Stimulated activated CD4-positive, alpha-beta T cell treated with anti-CD3 and anti-CD28 coated beads, Interleukin-2, amount 100 ng/mL, for 48 hours (primary cell): ENCODE results near the gene MYCN.

ENCODE experiments used
- DNase-seq, 2 donors: peaks; one replicate each; pipeline ENCODE4 v3.0.0-alpha.2; 2020

The MYCN gene

DNA sequence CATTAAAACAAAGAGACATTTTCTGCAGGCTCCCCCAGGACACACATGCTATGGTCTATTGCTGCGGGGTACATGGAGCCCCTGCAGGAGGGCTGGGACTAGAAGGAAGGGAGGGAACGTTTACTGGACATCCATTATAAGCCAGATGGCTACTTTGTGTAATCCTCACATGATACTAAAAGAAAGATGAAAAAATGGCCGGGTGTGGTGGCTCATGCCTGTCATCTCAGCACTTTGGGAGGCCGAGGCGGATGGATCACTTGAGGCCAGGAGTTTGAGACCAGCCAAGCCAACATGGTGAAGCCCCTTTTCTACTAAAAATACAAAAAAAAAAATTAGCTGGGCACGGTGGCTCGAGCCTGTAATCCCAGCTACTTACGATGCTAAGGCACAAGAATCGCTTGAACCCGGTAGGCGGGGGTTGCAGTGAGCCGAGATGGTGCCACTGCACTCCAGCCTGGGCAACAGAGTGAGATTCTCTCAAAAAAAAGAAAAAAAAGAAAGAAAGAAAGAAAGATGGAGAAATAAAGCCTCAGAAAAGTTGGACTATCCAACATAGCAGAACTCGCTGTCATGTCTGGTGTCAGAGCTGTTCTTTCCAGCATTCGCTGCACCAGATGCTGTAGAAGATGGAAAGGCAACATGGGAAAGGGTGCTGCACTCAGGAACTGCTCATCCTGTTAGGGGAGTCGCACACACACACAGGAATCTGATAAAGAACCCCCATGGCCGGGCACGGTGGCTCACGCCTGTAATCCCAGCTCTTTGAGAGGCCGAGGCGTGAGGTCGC, 7.8 kb upstream of the MYCN start:
- DNase-seq: no peak

DNA sequence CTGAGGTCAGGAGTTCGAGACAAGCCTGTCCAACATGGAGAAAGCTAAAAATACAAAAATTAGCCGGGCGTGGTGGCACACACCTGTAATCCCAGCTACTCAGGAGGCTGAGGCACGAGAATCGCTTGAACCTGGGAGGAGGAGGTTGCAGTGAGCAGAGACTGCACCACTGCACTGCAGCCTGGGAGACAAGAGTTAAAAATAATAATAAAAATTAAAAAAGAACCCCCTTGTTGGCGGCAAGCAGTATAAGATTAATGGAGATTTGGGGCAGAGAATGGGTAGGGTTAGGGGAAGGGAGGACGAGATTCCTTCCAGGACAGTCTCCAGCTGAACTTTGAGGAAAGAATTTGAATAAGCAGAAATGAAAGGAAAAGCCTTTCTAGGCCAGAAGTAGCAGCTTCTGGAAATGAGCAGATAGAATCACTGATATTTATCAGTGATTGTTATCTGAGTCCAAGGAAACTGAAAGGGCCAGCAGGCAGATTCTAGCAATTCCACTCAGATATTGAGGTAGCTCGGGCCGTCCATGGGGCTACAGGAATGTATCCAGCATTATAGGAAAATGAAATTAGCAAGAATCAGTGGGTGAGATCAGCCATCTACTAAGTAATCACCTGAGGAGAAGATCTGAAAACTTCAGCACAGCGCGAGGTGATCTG, 7.0 kb upstream of the MYCN start:
- DNase-seq: no peak

DNA sequence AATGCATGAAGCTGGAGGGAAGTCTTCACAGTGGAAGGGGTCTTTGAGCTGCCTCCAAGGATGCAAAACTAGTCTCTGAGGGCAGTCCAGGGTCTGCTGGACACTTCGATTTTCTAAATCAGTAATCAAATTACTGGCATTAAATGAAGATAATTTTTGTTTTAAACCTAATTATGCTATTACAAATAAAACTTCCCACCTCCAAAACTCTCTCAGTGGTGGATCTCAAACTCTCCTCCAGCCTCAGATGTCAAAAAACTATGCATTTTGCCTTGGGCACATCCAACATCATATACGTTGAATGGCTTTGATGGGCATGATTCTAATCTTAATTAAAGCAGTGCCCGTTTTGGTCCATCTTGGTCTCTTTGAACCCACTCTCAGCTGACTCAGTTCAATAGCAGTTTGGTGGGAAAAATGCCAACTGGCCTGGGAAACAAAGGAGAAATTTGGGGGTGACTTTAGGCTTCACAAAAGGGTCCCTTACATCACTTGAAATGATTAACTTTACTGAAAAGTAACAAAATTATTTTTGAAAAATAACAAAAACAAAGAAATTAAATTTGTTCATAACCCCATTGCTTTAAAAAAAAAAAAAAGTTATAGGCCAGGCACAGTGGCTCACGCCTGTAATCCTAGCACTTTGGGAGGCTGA, 5.9 kb upstream of the MYCN start:
- DNase-seq: no peak

DNA sequence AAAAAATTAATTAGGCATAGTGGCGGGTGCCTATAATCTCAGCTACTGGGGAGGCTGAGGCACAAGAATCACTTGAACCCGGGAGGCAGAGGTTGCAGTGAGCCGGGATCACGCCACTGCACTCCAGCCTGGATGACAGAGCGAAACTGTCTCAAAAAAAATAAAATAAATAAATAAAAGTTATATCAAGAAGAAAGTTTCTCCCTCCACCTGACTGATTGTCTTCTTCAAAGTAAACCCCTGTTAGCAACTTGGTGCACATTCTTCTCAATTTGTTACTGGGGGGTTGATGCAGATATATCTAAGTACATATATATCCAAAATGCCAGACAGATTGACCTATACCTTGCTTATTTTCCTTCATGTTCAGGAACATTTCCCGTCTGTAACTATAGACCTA, 5.2 kb upstream of the MYCN start:
- no peak for DNase-seq

DNA sequence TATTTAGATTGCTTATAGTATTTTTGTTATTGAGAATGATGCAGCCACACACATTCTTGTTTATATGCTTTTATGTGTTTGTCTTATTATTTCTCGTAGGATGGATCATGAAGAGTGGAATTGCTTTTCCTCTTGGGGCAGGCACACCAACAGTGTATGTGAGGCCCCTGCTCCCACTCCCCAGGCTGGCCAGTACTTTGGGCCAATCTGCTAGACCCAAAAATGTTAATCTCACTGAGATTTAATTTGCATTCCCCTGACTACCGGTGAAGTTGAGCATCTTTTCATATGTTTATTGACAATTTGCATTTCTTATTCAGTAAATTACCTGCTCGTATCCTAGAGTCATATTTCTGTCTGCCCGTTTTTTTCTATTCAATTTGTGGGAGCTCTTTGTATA, 4.7 kb upstream of the MYCN start:
- DNase-seq: no peak

DNA sequence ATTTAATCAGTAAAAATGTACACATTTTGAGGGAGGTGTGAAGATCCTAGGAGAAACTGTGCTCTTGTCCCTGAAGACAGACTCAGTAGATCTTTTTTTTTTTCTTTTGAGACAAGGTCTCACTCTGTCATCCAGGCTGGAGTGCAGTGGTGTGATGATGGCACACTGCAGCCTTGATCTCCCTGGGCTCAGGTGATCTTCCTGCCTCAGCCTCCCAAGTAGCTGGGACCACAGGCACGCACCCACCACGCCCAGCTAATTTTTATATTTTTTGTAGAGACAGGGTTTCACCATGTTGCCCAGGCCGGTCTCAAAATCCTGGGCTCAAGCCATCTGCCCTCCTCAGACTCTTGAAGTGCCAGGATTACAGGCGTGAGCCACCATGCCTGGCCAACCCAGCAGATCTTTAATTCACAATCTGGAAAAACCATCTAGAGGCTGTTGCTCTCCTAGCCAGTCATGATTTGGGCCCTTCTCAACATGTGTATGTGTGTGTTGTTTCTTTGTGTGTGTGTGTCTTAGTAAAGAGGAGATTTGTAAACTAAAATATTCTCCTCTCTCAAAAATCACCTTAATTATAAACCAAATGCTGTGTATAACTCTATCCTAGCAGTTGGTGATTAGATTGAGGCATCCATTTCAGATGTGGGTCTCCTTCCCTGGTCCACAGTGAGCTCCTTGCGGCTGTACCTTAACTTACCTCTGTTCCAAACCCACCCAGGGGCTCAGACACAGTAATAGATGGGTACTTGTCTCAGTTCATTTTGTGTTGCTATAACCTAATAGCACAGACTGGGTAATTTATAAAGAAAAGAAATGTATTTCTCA, 3.9 kb upstream of the MYCN start:
- no peak for DNase-seq

DNA sequence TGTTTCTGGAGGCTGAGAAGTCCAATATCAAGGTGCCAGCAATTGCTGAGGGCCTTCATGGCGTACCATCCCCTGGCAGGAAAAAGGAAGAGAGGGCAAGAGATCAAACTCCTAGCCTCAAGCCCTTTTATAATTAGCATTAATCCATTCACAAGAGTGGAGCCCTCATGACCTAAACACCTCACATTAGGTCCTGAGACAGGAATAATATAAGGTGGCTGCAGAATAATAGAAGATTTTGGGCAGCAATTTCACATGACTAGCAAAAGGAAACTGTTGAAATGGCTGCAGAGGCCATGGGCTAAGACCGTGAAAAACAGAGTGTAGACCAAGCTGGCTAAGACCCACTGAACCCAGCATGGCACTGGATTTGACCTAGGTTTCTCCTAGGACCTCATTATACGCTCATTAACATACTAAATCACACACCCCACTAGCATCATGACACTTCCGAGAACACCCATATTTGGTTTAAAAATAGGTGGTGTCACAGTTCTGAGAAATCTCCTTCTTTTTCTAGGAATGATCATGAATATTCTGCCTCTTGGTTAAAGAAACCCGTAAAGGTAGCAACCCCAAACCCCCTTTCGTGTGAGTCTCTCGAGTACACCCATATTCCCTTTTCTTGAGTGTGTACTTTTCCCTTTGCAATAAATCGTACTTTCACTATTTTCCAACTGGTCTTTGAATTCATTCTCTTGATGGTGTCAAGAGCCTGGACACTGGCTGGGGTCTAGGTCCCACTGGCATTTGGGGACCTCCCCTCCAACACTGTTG, 3.1 kb upstream of the MYCN start:
- DNase-seq: no peak

DNA sequence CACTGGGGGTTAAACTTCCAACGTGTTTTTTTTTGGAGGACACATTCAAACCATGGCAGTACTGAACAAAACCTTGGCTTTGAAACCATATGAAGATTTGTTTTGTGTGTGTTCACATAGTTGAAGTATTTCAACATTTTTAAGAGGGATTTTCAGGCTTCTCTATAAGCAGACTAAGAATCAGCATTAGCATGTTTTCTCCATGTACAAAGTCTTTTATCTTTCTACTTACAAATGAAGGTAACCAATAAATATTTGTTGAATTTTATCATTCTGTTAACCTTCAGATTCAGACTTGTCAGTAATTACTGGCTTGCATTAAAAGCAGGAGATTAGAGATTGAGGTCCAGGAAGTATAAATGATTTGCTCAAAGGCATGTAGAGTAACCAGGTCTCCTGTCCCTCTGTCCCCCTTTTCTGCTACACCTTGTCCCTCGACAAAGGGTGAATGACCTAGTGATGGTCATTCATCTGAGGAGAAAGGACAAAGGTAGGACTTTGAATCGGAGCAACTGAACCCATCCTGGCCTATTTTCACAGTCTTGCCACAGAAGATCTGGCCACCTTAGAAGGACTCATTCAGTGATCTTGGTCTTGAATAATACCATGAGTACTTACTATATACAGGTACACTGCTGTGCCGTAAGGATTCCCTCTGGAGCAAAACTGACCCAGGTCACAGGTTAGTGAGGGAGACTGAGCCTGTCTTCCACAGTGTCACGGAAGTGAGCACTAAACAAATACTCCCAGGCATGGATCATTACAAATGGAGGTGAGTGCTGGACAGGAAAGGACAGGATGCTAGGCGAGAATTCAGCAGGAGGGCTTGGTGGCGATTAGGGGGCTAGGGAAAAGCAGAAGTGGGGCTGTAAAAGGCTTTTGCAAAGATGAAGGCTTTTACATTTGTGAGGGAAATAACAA, 2.2 kb upstream of the MYCN start:
- DNase-seq: no peak

DNA sequence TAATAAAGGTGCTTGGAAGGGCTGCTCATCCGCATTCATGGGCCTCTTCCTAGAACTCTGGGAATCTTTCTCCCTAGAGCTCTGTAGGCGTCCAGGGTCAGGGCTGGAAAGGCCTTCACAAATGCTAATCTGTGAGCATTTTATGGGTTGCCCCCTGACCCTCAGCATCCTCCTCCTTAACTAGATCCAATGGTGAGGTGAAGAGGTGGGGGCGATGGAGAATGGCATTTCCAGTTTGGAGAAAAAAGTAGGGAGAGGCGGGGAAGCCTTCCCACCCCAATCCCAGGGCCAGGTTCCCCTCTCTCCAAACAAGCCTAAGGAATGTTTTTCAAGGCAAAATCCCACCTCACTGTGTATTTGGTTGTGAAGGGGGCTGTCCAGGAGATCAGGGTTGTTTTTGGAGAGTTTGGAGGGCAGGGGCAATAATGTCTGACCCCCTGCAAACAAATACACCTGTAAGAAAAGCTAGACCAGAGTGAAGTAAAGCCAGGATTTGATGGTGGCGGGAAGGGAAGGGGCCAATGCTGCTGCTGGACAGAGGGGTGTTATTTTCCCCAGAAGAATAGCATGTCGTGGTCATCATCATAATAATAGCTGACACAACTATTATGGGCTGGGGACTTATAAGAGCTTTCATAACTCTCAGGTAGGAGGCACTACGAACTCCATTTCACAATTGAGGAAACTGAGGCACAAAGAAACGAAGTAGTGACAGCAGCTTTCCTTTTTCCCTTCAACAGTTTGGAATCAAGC, 1.4 kb upstream of the MYCN start:
- DNase-seq: no peak

DNA sequence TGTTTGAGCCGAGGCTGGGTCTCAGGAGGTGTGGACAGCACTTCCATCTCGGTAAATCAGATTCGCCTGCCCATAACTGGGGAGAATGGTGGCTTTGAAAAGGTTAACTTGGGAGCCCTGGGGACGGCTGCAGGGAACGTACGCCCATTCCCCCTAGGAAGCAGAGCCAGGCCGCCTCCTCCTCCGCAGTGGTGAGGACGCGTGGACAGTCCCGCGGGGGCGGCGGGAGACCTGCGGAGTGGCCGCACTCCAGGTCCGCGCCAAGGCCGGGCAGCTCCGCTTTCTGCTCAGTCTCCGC, 845 bp upstream of the MYCN start:
- DNase-seq: no peak

DNA sequence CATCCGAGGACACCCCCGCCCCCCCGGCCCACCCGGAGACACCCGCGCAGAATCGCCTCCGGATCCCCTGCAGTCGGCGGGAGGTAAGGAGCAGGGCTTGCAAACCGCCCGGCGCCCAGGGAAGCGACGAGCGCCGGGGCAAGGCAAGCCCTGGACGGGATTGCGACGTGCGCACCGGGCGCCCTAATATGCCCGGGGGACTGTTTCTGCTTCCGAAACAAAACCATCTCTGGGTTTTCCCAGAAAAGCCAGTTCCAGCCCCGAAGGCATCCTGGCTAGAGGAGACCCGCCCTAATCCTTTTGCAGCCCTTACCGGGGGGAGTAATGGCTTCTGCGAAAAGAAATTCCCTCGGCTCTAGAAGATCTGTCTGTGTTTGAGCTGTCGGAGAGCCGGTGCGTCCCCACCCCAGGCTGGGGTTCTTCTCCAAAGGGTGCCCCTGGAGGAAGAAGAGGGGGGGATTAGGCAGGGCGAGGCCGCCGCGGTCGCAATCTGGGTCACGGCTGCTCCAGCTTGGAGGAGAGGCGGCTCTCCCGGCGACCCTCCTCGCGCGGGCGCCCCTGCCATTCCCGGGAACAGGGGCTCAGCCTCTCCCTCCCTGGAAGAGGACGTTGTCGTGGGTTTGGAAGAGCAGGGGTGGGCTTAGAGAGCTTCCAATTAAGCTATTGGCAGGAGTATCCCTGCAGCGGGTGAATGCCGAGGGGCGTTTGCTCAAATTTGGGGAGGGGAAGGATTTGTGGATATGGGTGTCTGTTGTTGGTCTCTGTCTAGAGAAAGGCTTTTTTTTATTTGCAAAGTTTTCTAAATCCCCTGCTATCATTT, 521 bp downstream of the MYCN start:
- no peak for DNase-seq

DNA sequence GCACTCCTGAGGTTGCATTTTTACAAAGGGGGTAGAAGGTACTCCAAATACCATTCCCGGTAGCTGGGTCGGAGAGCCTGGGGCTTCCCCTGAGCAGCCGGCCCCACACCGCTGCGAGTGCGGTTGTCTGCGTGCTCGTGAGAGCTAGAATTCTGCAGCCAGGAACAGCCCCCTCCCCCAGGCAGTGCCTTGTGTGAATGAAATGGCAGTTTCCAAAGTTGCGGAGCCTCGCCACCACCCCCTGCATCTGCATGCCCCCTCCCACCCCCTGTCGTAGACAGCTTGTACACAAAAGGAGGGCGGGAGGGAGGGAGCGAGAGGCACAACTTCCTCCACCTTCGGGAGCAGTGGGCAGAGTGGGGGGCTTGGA, 1.1 kb downstream of the MYCN start:
- DNase-seq: no peak

DNA sequence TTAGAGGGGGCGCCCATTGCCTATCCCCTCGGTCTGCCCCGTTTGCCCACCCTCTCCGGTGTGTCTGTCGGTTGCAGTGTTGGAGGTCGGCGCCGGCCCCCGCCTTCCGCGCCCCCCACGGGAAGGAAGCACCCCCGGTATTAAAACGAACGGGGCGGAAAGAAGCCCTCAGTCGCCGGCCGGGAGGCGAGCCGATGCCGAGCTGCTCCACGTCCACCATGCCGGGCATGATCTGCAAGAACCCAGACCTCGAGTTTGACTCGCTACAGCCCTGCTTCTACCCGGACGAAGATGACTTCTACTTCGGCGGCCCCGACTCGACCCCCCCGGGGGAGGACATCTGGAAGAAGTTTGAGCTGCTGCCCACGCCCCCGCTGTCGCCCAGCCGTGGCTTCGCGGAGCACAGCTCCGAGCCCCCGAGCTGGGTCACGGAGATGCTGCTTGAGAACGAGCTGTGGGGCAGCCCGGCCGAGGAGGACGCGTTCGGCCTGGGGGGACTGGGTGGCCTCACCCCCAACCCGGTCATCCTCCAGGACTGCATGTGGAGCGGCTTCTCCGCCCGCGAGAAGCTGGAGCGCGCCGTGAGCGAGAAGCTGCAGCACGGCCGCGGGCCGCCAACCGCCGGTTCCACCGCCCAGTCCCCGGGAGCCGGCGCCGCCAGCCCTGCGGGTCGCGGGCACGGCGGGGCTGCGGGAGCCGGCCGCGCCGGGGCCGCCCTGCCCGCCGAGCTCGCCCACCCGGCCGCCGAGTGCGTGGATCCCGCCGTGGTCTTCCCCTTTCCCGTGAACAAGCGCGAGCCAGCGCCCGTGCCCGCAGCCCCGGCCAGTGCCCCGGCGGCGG, 1.7 kb downstream of the MYCN start:
- DNase-seq: no peak

DNA sequence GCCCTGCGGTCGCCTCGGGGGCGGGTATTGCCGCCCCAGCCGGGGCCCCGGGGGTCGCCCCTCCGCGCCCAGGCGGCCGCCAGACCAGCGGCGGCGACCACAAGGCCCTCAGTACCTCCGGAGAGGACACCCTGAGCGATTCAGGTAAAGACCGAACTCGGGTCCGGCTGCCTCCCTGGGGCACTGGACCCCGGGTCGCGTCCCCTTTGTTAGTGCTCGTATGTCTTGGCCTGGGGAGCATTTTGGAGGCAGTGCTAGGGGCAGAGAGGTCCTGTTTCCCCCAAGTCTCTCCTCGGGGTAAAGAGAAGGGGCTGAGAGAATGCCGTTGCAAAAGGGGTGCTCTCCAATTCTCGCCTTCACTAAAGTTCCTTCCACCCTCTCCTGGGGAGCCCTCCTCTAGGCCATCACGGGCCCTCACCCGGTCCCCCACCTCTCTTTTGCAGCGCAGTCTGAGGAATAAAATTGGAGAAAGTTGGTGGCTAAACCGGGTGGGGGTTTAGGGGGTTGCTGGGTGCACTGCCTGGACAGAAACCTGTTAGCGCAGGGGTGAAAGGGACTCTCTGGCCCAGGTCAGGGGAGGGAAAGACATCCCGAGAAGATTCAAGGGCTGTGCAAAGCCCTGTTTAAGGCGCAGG, 2.5 kb downstream of the MYCN start:
- no peak for DNase-seq

DNA sequence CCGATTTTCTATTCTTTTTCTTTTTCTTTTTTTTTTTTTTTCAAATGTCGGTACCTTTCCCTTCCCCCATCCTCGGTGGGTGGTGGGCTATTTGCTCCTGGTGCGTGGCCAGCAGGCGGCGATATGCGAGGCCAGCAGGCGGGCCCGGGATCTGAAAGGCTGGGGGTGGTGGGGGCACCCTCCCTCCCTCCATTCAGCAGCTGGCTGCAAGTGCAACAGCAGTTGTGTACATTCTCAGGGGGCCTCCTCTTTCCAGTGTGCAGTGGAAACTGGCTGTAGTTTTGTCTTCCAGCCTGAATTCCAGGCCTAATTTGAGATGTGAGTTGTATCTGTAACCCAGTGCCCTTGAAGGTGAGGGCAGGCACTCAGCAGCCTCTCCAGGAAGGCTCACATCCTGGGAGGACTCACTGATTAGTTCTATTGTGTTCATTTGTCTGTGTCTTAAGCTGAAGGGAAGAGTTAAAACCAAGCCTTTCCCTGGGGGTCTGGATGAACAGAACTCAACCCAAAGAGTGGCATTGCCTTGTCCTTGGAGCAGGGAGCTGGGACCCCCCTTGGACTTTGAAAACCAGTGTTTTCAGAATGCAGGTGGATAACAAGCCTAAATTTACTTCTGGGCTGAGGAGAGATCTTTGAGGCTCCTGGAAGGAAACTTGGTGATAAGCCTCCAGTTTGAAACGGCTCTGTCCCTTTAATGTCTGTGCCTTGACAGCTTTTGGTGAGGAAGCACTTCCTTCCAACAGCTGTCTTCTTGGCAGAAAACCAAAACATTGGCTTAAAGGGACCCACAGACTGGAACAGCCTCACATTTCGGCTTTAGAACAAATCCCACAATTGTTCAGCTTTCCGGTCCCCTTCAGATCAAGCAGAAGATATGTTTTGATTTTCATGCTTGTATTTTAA, 3.3 kb downstream of the MYCN start:
- DNase-seq: no peak

DNA sequence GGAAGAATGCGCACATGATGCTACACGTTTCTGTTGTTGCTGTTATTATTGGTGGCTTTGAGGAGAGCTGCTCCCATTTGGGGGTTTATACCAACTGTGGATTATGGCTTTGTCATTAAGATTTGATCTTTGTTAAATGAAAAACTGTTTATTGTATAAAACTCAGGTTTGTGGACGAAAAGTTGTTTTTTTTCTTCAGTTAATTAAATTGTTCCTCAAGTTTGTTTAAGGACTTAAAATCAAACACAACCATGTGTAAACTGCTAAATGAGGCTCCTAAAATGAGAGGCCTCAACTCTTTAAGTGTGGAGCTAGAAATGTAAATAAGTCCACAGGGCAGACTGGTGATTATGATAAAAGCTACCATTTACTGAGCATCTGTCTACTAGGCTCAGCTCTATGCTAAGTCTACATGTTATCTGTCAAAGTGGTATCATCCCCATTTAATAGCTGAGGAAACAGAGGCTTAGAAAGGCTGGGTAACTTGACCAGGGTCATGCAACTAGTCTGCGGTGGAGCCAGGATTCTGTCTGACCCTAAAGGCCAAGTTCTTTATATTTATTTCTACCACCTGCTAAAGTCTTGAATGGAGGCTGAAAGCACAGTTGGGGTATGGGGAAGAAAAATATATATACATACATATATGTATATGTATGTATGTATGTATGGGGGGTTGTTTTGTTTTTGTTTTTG, 4.1 kb downstream of the MYCN start:
- DNase-seq: no peak
